Right forelimb (tissue), 1 donor: ENCODE data around the gene HNRNPUL2.
"Not testable (repeated sequence)": the region's sequence is repeated elsewhere in the genome, so short reads cannot be mapped to it uniquely, and the experiment has no call there.

Experiments used
- DNase-seq: peaks from one replicate; pipeline ENCODE4 v3.0.0-alpha.2; 2018

The HNRNPUL2 gene

DNA sequence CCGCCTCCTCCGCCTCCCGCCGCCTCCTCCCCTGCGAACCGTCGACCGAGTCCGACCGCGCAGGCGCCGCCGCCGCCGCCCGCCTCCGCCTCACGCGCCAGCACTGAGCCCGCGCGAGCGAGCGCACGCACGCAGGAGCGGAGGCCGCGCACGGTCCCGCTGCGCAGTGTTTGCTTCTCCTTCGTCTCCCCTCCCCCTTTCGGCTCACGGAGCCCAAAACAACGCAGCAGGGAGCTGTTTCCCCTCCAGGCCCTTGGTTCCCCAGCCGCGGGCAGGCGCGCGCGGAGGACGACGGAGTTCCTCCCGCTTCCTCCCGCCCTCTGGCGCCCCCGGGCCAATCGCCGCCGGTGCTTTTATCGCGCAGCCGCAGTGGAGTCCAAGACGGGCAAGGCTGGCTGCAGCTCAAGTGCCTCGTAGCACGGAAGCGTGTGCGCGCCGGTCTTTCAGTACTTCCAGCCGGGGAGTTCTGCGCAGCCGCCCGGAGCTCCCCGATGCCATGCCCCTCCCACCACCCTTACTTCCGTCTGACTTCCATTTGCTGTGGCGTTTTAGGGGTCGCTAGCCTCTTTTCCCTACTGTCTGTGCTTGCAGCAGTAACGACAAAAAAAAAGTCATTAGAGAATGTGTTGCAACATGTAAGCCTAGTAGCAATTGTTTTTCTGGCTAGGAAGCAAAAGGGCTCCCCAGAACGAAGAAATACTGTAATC is at the start of gene HNRNPUL2:
Gene HNRNPUL2 (minus strand): TSS at position 293 of the 707 bp plus-strand sequence. CDS start 301 bp downstream, outside the sequence.
- DNase-seq, result peak; percentile 98

- no peak for DNase-seq
Observed at GRCh38 chr11:62775646-62776045, 48.4 kb upstream of the HNRNPUL2 start.

- no peak for DNase-seq
Observed at GRCh38 chr11:62774407-62774806, 47.1 kb upstream of the HNRNPUL2 start.

- DNase-seq, result peak; percentile 99
Observed at GRCh38 chr11:62771144-62772021, 44.1 kb upstream of the HNRNPUL2 start, which contains the start of gene TAF6L. TSS of gene TAF6L (plus strand) at chr11:62771396. CDS start at chr11:62775784, 4,388 bp downstream.

- DNase-seq, result peak; percentile 71
Observed at GRCh38 chr11:62770778-62771143, 43.5 kb upstream of the HNRNPUL2 start.

DNA sequence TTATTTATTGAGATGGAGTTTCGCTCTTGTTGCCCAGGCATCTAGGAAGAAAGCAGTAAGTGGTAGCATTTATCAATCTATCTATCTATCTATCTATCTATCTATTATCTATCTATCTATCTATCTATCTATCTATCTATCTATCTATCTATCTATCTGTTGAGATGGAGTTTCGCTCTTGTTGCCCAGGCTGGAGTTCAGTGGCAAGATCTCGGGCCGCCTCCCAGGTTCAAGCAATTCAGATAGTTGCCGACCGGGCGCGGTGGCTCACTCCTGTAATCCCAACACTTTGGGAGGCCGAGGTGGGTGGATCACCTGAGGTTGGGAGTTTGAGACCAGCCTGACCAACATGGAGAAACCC is 33.6 kb upstream of the HNRNPUL2 start:
- DNase-seq, result not testable (repeated sequence)

GRCh38 chr11:62757846-62758788 is 30.9 kb upstream of the HNRNPUL2 start:
- DNase-seq, result no peak

- no peak for DNase-seq
Observed at GRCh38 chr11:62755086-62755615, 27.9 kb upstream of the HNRNPUL2 start.

DNA sequence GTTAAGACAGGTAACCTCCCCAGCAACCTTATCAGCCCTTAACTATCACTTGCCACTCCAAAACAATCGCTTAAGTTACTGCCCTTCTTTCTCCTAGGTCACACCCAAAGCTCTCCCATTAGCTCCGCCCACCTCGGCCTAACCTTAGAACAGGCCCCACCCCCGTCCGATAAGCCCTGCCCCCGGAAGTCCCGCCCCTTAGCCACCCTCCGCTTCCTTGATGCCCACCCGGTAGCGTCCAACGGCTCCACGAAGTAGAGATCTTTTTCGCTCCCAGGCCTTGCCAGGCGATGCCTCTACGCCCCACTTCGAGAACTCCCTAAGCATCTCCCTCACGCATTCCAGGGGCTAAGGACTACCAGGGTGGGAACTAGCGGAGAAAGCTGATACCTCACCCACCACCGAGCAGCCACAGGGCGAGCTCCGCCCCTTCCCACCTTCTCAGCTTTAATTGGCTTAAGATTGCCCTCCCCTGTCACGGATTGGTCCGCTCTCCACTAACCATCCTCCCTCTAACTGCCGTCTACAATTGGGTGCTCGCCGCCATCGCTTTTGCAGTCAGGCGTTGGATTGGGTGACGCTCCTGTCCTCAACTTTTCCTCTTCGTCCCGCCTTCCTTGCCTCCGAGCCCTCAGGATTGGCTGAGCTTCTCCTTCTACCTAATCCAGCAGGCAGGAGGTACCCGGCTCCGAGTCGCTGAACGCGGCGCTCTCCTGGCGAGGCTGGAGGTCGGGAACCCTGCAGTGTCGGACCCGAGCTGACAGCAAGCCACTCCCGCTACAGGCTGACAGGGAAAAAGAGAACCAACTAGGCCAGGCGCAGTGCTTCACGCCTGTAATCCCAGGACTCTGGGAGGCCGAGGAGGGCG is 26.7 kb upstream of the HNRNPUL2 start, which contains the start of gene ZBTB3:
Gene ZBTB3 (minus strand): TSS at position 425 of the 868 bp plus-strand sequence. CDS start 496 bp downstream, outside the sequence.
- peak; percentile 97 for DNase-seq

DNA sequence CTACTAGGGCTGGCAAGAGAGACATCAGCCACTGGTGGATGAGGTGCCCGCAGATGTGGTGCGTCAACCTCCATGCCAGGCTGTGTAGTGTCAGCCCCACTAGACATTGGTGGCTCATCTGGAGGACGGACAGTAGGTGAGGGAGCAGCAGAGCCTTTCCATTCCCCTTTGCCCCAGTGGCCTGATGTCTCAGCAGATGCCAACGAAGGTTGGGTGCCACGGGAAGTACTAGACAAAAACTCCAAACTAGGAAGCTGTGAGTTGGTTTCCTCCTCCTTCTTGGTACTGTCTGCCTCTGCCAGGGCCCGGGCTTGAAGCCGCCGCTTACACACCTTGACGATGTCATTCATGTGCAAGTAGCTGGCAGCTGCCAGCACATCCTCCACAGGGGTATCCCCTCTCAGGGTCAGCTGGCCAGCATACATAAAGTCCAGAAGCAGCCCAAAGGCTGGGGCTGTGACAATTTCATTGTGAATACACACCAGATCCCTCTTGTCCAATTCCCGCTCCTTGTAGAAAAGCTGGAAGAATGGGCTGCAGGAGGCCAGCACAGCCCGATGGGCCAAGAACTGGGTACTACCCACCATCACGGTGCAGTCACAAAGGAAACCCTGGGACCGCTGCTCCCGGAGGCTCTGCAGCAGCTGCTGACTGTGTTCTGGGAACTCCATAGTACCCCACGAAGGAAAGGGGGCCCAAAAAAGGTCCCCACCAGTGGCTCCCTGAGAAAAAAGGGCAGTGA is 25.9 kb upstream of the HNRNPUL2 start:
- no peak for DNase-seq

DNA sequence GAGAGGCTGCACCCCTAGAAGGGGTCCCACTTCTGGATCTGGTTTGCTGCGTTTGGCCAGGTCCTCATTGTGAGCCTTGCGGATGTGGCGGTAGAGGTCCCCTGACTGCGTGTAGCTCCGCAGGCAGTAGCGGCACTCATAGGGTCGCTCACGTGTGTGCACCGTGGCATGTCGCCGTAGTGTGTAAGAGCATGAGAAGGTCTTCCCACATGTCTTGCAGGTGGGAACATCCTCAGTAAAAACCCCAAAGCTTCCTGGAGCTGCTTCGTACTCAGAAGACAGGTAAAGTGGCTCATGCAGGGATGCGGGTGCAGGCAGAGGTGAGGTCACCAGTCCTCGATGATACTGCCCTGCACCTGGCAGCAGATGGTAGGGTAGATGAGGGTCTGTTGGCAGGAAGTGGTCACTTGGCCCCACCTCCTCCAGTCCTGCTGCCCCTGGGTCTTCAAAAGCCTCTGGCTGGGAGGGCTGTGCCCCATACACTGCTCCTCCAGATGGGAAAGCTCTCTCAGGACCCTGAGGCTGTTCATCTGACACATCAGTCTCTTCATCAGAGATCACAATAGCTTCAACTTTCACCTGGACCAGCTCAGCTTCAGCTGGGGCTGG is 25.0 kb upstream of the HNRNPUL2 start:
- no peak for DNase-seq

DNA sequence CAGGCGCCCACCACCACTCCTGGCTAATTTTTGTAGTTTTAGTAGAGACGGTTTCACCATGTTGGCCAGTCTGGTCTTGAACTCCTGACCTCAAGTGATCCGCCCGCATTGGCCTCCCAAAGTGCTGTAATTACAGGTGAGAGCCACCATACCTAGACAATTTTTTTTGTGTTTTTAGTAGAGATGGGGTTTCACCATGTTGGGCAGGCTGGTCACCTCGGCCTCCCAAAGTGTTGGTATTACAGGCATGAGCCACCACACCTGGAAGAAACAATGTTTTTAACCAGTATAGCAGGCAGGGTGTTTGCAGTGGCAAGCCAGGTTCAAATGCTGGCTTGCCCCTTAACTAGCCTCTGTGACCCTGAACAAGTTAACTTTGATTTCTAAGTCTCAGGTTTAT is 22.7 kb upstream of the HNRNPUL2 start:
- not testable (repeated sequence) for DNase-seq

- DNase-seq, result no peak
Observed at GRCh38 chr11:62747475-62748160, 20.4 kb upstream of the HNRNPUL2 start.

- DNase-seq, result no peak
Observed at GRCh38 chr11:62737196-62737595, 9.9 kb upstream of the HNRNPUL2 start.

DNA sequence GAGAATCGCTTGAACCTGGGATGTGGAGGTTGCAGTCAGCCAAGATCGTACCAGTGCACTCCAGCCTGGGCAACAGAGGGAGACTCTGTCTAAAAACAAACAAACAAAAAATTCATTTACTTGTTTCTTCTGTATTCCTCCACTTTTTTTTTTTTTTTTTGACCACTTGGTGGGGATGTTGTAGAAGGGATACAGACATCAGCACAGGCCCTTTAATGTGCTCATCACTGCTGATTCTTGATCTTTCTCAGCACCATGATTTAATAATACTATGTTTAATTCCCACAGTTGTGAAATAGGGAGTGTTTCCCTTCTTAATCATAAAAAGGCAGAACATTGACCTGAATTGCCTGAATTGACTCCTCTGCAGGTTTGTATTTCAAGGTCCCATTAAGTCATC is 5.6 kb upstream of the HNRNPUL2 start:
- no peak for DNase-seq

- DNase-seq, result not testable (repeated sequence)
Observed at GRCh38 chr11:62730076-62730475, 2.8 kb upstream of the HNRNPUL2 start.

DNA sequence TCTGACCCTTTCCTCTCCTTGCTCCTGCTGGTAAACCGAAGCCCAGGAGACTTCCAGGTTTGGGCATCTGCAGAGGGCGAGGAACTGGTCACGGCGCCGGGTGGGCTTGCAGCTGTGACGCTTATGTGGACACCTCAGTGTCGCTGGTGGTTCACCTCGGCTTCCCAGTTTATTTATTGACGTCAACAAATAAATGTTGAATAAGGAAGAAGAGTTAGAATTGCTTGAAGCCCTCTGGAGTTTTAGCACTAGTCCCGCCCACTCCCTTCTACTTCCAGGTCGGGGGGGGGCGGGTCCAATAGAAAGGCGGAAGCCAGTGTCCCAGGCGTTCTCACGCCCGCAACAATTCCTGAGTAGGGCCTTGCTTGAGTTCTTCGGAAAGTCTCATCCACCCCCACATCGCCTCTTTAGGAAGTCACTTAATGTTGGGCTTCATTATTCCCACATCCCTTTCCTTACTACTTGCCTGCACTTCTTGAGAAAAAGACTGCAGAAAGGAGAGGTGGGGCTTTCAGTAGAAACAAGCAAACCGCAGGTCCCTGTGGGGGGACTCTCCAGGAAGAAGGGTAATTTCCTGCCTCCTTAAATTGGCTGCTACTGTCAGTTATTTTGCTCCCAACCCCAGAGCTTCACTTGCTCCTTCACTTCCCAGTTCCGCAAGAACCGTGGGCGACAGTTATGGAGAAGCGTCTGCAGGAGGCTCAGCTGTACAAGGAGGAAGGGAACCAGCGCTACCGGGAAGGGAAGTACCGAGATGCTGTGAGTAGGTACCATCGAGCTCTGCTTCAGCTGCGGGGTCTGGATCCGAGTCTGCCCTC is 1.1 kb upstream of the HNRNPUL2 start, which contains the start of gene TTC9C:
Gene TTC9C (plus strand): TSS at position 316 of the 818 bp plus-strand sequence. CDS start 363 bp downstream, at position 679.
- DNase-seq, result peak; percentile 92

DNA sequence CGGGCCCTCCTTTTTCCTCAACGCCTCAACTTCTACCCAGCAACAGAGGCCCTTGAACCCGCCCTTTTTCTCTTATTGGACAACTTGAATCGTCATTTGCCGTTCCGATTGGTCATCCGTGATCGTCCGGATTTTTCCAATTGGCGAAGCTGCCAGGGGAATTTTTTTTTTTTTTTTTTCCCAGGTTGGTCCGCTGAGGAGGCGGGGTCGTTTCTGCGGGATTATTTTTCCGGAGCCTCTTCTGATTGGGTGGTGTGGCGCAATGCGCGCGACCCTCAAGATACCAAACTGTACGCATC is 564 bp upstream of the HNRNPUL2 start:
- peak; percentile 91 for DNase-seq

DNA sequence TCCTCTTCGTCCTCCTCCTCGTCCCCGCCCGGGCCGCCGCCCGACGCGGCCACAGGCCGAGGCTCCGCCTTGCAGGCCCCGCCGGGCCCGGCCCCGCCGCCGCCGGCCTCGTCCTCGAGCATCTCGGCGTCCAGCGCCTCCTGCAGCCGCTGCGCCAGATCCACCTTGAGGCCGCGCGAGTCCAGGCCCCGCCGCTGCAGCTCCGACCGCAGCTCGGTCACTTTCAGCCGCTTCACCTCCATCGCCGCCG is 417 bp downstream of the HNRNPUL2 start:
- DNase-seq, result no peak
